ENCODE data around the gene B3GALNT1. TPM values are rescaled to one million over a fixed set of nuclear protein-coding genes. Genes with fewer than 3 reads are reported as not detected.

B3GALNT1 gene
- total RNA-seq, 1 donor, result 17.7 TPM

DNA sequence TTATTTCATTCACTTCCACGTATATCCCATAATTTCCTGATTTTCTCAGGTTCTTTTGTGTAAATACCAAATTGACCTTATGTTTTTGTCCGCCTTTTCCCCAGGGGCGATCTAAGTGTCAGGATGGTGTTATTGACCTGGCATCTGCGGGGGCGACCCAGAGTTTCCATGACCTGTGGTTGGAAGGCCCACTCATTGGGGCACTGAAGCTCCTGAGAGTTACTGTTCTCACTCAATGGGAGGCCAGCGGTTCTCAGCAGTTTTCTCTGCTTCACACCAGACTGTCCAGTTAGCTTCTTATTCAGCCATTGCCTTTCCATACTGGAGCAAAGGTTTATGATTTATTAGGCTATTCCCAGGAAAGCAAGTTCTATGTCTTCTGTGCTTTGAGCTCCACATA is 53.3 kb downstream of the B3GALNT1 start:
- H3K4me3 ChIP-seq (ENCODE audit: low read depth, low read length), result no peak overlapping the region
- DNase-seq (ENCODE audit: low read depth), result no peak
- no peak for TF ChIP-seq CTCF (IDR thresholded peaks at IDR 0.05; ENCODE audit: insufficient read depth, low read depth, low read length)

DNA sequence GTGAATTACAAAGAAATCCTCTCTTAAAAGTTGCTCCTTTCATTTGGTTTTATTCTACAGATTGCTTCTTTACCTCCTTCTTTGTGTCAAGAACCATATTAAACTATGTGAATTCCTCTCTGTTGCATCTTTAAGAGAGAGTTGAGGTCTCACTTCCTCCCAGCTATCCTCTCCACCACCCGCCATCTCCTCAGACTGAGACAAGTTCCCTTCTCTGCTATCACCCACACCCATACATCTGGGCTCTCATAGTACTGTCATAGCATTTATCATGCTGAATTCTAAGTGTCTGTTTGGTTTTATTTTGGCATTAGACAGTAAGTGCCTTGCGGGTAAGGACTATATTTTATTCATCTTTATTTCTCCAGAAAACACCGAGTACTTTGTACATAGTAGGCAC is 54.2 kb downstream of the B3GALNT1 start:
- no peak for TF ChIP-seq CTCF (IDR thresholded peaks at IDR 0.05; ENCODE audit: insufficient read depth, low read depth, low read length)
- DNase-seq (ENCODE audit: low read depth), result no peak
- H3K4me3 ChIP-seq (ENCODE audit: low read depth, low read length), result no peak overlapping the region

DNA sequence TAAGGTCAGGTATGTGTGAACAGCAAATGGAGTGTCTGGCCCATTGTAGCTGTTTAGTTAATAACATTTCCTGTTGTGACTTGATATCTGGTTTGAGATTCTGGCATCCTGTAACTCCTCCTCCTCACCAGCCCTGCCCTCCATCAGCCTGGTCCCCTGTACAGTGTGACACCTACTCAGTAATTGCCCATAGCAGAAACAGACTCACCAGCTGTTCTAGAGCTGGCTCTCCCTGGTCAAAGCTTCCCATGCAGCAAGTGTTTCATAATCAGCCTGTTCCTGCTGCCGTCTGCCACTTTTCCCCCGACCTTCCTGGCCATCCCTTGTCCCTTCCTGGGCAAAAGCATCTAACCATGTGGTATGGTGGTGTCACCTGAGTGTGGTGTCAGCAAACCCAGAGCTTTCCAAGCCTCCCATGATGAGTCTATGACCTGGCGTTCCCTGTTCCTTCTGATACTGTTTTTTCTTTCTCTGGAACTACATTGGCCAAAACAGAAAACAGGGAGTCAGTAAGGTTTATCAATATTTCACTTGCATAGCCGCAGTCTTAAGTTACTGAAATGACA is 55.4 kb downstream of the B3GALNT1 start:
- no peak for DNase-seq (ENCODE audit: low read depth)
- no peak overlapping the region for H3K4me3 ChIP-seq (ENCODE audit: low read depth, low read length)
- TF ChIP-seq CTCF (IDR thresholded peaks at IDR 0.05; ENCODE audit: insufficient read depth, low read depth, low read length), result no peak

DNA sequence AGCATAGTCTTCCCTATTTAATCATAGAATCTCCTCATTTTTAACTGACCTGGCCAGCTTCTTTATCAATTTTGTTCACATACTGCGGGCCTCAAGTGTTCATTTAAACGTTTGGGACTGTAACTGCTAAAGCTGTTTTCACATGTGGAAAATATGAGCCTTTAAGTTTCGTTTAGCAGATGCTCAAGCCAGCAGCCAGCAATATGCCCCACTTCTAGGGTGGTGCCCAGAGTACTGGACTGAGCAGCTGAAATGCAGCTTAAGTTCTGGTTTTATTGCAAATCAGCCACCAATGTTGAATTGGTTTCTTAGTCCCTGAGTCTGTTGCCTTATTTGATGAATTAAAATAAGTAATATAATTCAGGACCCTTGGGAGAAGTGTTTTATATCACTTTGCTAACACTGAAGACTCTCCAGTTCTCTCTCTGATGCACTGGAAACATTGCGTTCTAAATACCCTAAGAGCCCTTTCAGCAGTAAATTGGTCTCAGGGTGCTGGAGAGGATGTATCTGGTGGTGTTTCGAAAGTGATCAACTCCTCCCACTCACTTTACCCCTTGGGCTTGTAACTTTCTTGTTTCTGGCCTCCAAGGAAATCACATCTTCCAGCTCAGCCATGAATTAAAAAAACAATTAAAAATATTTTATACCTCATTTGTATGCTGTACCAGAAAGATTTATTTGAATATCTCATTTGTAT is 61.7 kb downstream of the B3GALNT1 start:
- no peak for DNase-seq (ENCODE audit: low read depth)
- no peak for TF ChIP-seq CTCF (IDR thresholded peaks at IDR 0.05; ENCODE audit: insufficient read depth, low read depth, low read length)
- H3K4me3 ChIP-seq (ENCODE audit: low read depth, low read length), result no peak overlapping the region

GRCh38 chr3:161042023-161042501 is 63.1 kb downstream of the B3GALNT1 start:
- TF ChIP-seq CTCF (IDR thresholded peaks at IDR 0.05; ENCODE audit: insufficient read depth, low read depth, low read length), result no peak
- no peak overlapping the region for H3K4me3 ChIP-seq (ENCODE audit: low read depth, low read length)
- DNase-seq (ENCODE audit: low read depth), result no peak

DNA sequence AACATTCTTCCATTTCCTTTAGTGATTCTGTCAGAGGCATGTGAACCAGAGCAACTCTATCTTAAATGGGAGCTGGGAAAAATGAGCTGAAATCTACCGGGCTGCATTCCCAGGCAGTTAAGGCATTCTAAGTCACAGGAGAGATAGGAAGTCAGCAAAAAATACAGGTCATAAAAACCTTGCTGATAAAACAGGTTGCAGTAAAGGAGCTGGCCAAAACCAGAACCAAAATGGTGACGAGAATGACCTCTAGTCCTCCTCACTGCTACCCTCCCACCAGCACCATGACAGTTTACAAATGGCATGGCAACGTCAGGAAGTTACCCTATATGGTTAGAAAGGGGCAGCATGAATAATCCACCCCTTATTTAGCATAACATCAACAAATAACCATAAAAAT is 66.4 kb downstream of the B3GALNT1 start:
- no peak overlapping the region for H3K4me3 ChIP-seq (ENCODE audit: low read depth, low read length)
- no peak for DNase-seq (ENCODE audit: low read depth)
- TF ChIP-seq CTCF (IDR thresholded peaks at IDR 0.05; ENCODE audit: insufficient read depth, low read depth, low read length), result no peak
